HG02571 (cell line): ENCODE data around the gene DYNC1I1.
A peak's percentile ranks its signal among the peaks of the same experiment; 100 is the strongest.
"Not testable (repeated sequence)": the region's sequence is repeated elsewhere in the genome, so short reads cannot be mapped to it uniquely, and the experiment has no call there.

Source experiments
- ATAC-seq: cut with Tn5 transposase; IDR thresholded peaks from one replicate; pipeline ENCODE4 v1.9.1; 2021; ENCODE audit warnings: mild to moderate bottlenecking, moderate library complexity; ENCODE audit not compliant: unreplicated experiment

The DYNC1I1 gene

GRCh38 chr7:95906851-95907250 lies 134.5 kb downstream of the DYNC1I1 start:
- no peak for ATAC-seq

- ATAC-seq, result no peak
These were observed 135.0 kb downstream of the DYNC1I1 start for GRCh38 chr7:95907337-95907736.

- no peak for ATAC-seq
These were observed 136.1 kb downstream of the DYNC1I1 start for GRCh38 chr7:95908499-95908898.

- ATAC-seq, result no peak
These were observed 138.0 kb downstream of the DYNC1I1 start for GRCh38 chr7:95910341-95910740.

GRCh38 chr7:95915731-95916130 lies 143.4 kb downstream of the DYNC1I1 start:
- ATAC-seq, result no peak

- ATAC-seq, result peak; percentile 65
These were observed 144.4 kb downstream of the DYNC1I1 start for GRCh38 chr7:95916573-95917297.

GRCh38 chr7:95917634-95918033 lies 145.3 kb downstream of the DYNC1I1 start:
- no peak for ATAC-seq

- no peak for ATAC-seq
These were observed 147.2 kb downstream of the DYNC1I1 start for GRCh38 chr7:95919556-95919955.

- ATAC-seq, result no peak
These were observed 149.2 kb downstream of the DYNC1I1 start for GRCh38 chr7:95921543-95921942.

GRCh38 chr7:95922191-95922590 lies 149.8 kb downstream of the DYNC1I1 start:
- no peak for ATAC-seq

- ATAC-seq, result no peak
These were observed 152.9 kb downstream of the DYNC1I1 start for GRCh38 chr7:95925236-95925635.

- no peak for ATAC-seq
These were observed 153.6 kb downstream of the DYNC1I1 start for GRCh38 chr7:95925971-95926370.

GRCh38 chr7:95927756-95928155 lies 155.4 kb downstream of the DYNC1I1 start:
- ATAC-seq, result no peak

GRCh38 chr7:95929710-95930280 lies 157.4 kb downstream of the DYNC1I1 start:
- ATAC-seq, result no peak

GRCh38 chr7:95931460-95932232 lies 159.3 kb downstream of the DYNC1I1 start:
- no peak for ATAC-seq

- no peak for ATAC-seq
These were observed 161.3 kb downstream of the DYNC1I1 start for GRCh38 chr7:95933618-95934017.

- ATAC-seq, result not testable (repeated sequence)
These were observed 172.5 kb downstream of the DYNC1I1 start for GRCh38 chr7:95944867-95945266.

GRCh38 chr7:95950698-95951097 lies 178.3 kb downstream of the DYNC1I1 start:
- no peak for ATAC-seq

- ATAC-seq, result no peak
These were observed 179.2 kb downstream of the DYNC1I1 start for GRCh38 chr7:95951531-95951930.

GRCh38 chr7:95951997-95952795 lies 179.8 kb downstream of the DYNC1I1 start:
- ATAC-seq, result no peak

GRCh38 chr7:95952851-95953250 lies 180.5 kb downstream of the DYNC1I1 start:
- no peak for ATAC-seq
